M059J (cell line): Measurements from ENCODE around the gene UBALD1. TPM values are rescaled to one million over a fixed set of nuclear protein-coding genes. Genes with fewer than 3 reads are reported as not detected.
A peak's percentile ranks its signal among the peaks of the same experiment; 100 is the strongest.

Experiments
- DNase-seq: peaks from one replicate; pipeline ENCODE4 v3.0.0-alpha.2; 2012; ENCODE audit warnings: low read depth
- total RNA-seq: library from RNA; depleted of rRNA; stranded (reverse); fragments of >200 nt; shearing (Covaris generic); gene quantifications from 2 replicates; pipeline ENCODE4 v1.2.3, GENCODE V29; 2014

The UBALD1 gene
- total RNA-seq, 1 experiment from 2014 or later = 8.4 TPM

- no peak for DNase-seq
Observed at GRCh38 chr16:4646773-4647643, 32.3 kb upstream of the UBALD1 start.

- DNase-seq = no peak
Observed at GRCh38 chr16:4641895-4642294, 27.2 kb upstream of the UBALD1 start.

- no peak for DNase-seq
Observed at GRCh38 chr16:4641306-4641687, 26.6 kb upstream of the UBALD1 start.

- DNase-seq = no peak
Observed at GRCh38 chr16:4640572-4641305, 26.1 kb upstream of the UBALD1 start.

- DNase-seq = peak; percentile 48
Observed at GRCh38 chr16:4639899-4640509, 25.3 kb upstream of the UBALD1 start.

- no peak for DNase-seq
Observed at GRCh38 chr16:4637501-4638166, 22.9 kb upstream of the UBALD1 start.

- no peak for DNase-seq
Observed at GRCh38 chr16:4636196-4636595, 21.5 kb upstream of the UBALD1 start.

- no peak for DNase-seq
Observed at GRCh38 chr16:4634768-4635167, 20.1 kb upstream of the UBALD1 start.

- DNase-seq = no peak
Observed at GRCh38 chr16:4633910-4634635, 19.4 kb upstream of the UBALD1 start.

GRCh38 chr16:4631444-4631843 is 16.8 kb upstream of the UBALD1 start:
- DNase-seq = no peak

GRCh38 chr16:4628283-4628682 is 13.6 kb upstream of the UBALD1 start:
- DNase-seq = no peak

GRCh38 chr16:4626396-4626795 is 11.7 kb upstream of the UBALD1 start:
- no peak for DNase-seq

GRCh38 chr16:4625560-4626159 is 11.0 kb upstream of the UBALD1 start:
- DNase-seq = no peak

- DNase-seq = peak; percentile 68
Observed at GRCh38 chr16:4624827-4625559, 10.3 kb upstream of the UBALD1 start.

GRCh38 chr16:4624015-4624826 is 9.5 kb upstream of the UBALD1 start, which contains the start of gene MGRN1:
Gene MGRN1, plus strand, starts transcription at chr16:4624826. Its CDS starts 135 bp downstream, at chr16:4624961.
- peak; percentile 97 for DNase-seq

- no peak for DNase-seq
Observed at GRCh38 chr16:4623593-4623992, 8.9 kb upstream of the UBALD1 start.

- no peak for DNase-seq
Observed at GRCh38 chr16:4618645-4619418, 4.1 kb upstream of the UBALD1 start.

GRCh38 chr16:4617880-4618279 is 3.2 kb upstream of the UBALD1 start:
- no peak for DNase-seq
